HepG2 (cell line): ENCODE measurements around the gene IQCN. TPM values are rescaled to one million over a fixed set of nuclear protein-coding genes. Genes with fewer than 3 reads are reported as not detected.
A peak's percentile ranks its signal among the peaks of the same experiment; 100 is the strongest.

ENCODE experiments used
- GPN1 ChIP-seq: sonication (generic); formaldehyde crosslinking; IDR thresholded peaks from 2 replicates; pipeline ENCODE4 v1.5.1; 2020; ENCODE audit warnings: missing genetic modification reagents, borderline replicate concordance
- MIXL1 ChIP-seq: IDR thresholded peaks from 2 replicates; pipeline ENCODE4 v1.6.1; 2016
- NR2C2 ChIP-seq: sonication (generic); formaldehyde crosslinking; IDR thresholded peaks from 2 replicates; pipeline ENCODE4 v1.4.0; 2020; ENCODE audit warnings: missing genetic modification reagents, mild to moderate bottlenecking, moderate library complexity, borderline replicate concordance
- PRMT3 ChIP-seq: sonication (generic); formaldehyde crosslinking; IDR thresholded peaks from 2 replicates; pipeline ENCODE4 v1.8.1; 2022; ENCODE audit warnings: low read depth, mild to moderate bottlenecking, moderate library complexity, missing genetic modification reagents, borderline replicate concordance
- SOX5 ChIP-seq: IDR thresholded peaks from 2 replicates; pipeline ENCODE4 v1.6.1; 2016; ENCODE audit warnings: borderline replicate concordance
- SSRP1 ChIP-seq: IDR thresholded peaks from 2 replicates; pipeline ENCODE4 v1.6.1; 2016; ENCODE audit warnings: control low read depth
- SYNCRIP ChIP-seq: fragments of 200-400 bp; formaldehyde crosslinking; IDR thresholded peaks from 2 replicates; pipeline ENCODE4 v1.6.1; 2018; ENCODE audit warnings: mild to moderate bottlenecking, low read depth, low read length; ENCODE audit not compliant: insufficient read depth
- TEAD3 ChIP-seq: optimal IDR thresholded peaks from 2 replicates; pipeline ENCODE3; 2016; ENCODE audit warnings: borderline replicate concordance
- THAP11 ChIP-seq: IDR thresholded peaks from 2 replicates; pipeline ENCODE4 v1.6.1; 2016; ENCODE audit warnings: missing biosample characterization, missing genetic modification reagents
- ZNF383 ChIP-seq: sonication (generic); formaldehyde crosslinking; IDR thresholded peaks from 2 replicates; pipeline ENCODE4 v1.4.0; 2020; ENCODE audit warnings: missing genetic modification reagents, mild to moderate bottlenecking, borderline replicate concordance
- ZNF629 ChIP-seq: sonication (generic); formaldehyde crosslinking; conservative IDR thresholded peaks from 2 replicates; pipeline ENCODE4 v1.5.0; 2020; ENCODE audit warnings: missing genetic modification reagents
- polyA plus RNA-seq, 8 experiments: library from polyadenylated mRNA; depleted of rRNA in 3 of 8; stranded (reverse) in 7 of 8; unstranded in 1 of 8; fragments of >200 nt; fragmentation: Illumina TruSeq in 4 of 8; extraction: Trizol in 4 of 8; gene quantifications; 2 replicates each; pipeline versions ENCODE4 v1.2.1 to v1.2.3, GENCODE V29; 2011 to 2016; ENCODE audit warnings: low read depth in 4 of 8, missing spikeins in 1 of 8, mixed read lengths in 1 of 8; ENCODE audit not compliant: insufficient read depth in 1 of 8
- total RNA-seq, 5 experiments: library from RNA; depleted of rRNA; stranded (reverse); fragments of >200 nt; fragmentation: Illumina TruSeq; extraction: Trizol; gene quantifications; 2 replicates each; pipeline ENCODE4 v1.2.3, GENCODE V29; 2016; ENCODE audit warnings: low read depth in 1 of 5
- TF ChIP-seq, protein P1 (sequence below): sonication (generic); formaldehyde crosslinking; IDR thresholded peaks from 2 replicates; pipeline ENCODE4 v1.5.1; 2020; ENCODE audit warnings: mild to moderate bottlenecking, missing genetic modification reagents, moderate library complexity
- TF ChIP-seq, protein P2 (sequence below): sonication (generic); formaldehyde crosslinking; IDR thresholded peaks from 2 replicates; pipeline ENCODE4 v1.4.0; 2020; ENCODE audit warnings: mild to moderate bottlenecking, low read depth, missing genetic modification reagents
- TF ChIP-seq, protein P3 (sequence below): IDR thresholded peaks from 2 replicates; pipeline ENCODE4 v1.6.1; 2016; ENCODE audit warnings: missing genetic modification reagents, missing compliant biosample characterization
- TF ChIP-seq, protein P4 (sequence below), 2 experiments: sonication (generic) in 1 of 2; formaldehyde crosslinking in 1 of 2; IDR thresholded peaks; 2 replicates each; pipeline versions ENCODE4 v1.4.0 to v1.6.1; 2018 to 2020; ENCODE audit warnings: missing genetic modification reagents in 2 of 2, borderline replicate concordance in 1 of 2, low read depth in 1 of 2, mild to moderate bottlenecking in 1 of 2, missing biosample characterization in 1 of 2
- TF ChIP-seq, protein P5 (sequence below): sonication (generic); formaldehyde crosslinking; IDR thresholded peaks from 2 replicates; pipeline ENCODE4 v1.4.0; 2020; ENCODE audit warnings: missing genetic modification reagents, borderline replicate concordance

Gene IQCN
- total and polyA plus RNA-seq, 2 of the 13 experiments (the other 11 are each of a cell fraction or from before 2014, with no cell fraction given): 0.04 to 0.18 TPM

DNA sequence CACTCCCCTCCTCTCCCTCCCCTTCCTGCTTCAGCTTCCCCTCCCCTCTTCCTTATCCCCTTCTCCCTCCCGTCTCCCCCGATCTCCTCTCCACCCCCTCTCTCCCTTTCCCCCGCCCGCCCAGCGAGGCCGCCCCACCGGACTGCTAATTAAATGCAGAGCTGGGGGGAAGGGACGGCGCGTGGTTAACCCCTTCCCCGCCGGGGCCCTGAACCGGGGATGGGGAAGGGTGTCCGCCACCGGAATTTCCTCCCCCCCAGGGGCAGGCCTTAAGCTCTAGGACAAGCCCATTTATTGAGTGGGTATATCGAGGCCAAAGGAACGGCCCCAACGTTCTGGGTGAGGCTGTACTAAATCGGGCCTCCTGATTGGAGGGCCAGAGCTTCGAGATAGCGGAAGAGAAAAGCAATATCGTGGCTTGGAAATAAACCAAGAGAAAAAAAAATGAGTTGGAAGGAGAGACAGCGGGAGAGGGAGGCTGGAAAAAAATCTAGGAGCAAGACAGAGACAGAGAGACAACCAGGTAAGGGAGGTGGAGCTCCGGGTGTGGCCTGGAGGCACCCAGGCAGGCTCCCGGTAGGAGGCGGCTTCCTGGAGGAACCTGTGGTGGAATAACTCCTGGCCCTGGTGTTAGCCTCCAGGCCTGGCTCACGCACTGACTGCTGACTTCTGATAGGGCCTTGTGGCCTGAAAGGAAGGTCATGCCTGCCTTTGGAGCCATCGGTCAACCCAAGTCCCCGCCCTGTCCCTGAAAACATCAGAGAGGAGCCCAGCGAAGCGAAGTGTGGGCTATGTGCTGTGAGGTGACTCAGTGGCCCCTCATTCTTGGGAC is 18.8 kb upstream of the IQCN start (continued):
- 0 out of 2 replicates have a peak, but pooled peaks have one; percentile 11 for TF ChIP-seq NR2C2 (CRISPR knock-in tag)
- no peak for TF ChIP-seq PRMT3 (CRISPR knock-in tag)
- TF ChIP-seq, protein P1, sequence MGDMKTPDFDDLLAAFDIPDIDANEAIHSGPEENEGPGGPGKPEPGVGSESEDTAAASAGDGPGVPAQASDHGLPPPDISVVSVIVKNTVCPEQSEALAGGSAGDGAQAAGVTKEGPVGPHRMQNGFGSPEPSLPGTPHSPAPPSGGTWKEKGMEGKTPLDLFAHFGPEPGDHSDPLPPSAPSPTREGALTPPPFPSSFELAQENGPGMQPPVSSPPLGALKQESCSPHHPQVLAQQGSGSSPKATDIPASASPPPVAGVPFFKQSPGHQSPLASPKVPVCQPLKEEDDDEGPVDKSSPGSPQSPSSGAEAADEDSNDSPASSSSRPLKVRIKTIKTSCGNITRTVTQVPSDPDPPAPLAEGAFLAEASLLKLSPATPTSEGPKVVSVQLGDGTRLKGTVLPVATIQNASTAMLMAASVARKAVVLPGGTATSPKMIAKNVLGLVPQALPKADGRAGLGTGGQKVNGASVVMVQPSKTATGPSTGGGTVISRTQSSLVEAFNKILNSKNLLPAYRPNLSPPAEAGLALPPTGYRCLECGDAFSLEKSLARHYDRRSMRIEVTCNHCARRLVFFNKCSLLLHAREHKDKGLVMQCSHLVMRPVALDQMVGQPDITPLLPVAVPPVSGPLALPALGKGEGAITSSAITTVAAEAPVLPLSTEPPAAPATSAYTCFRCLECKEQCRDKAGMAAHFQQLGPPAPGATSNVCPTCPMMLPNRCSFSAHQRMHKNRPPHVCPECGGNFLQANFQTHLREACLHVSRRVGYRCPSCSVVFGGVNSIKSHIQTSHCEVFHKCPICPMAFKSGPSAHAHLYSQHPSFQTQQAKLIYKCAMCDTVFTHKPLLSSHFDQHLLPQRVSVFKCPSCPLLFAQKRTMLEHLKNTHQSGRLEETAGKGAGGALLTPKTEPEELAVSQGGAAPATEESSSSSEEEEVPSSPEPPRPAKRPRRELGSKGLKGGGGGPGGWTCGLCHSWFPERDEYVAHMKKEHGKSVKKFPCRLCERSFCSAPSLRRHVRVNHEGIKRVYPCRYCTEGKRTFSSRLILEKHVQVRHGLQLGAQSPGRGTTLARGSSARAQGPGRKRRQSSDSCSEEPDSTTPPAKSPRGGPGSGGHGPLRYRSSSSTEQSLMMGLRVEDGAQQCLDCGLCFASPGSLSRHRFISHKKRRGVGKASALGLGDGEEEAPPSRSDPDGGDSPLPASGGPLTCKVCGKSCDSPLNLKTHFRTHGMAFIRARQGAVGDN (CRISPR knock-in tag): peak; percentile 79
- TF ChIP-seq ZNF629 (CRISPR knock-in tag): peak; percentile 93
- TF ChIP-seq ZNF383: no peak
- no peak for TF ChIP-seq TEAD3
- TF ChIP-seq, protein P2, sequence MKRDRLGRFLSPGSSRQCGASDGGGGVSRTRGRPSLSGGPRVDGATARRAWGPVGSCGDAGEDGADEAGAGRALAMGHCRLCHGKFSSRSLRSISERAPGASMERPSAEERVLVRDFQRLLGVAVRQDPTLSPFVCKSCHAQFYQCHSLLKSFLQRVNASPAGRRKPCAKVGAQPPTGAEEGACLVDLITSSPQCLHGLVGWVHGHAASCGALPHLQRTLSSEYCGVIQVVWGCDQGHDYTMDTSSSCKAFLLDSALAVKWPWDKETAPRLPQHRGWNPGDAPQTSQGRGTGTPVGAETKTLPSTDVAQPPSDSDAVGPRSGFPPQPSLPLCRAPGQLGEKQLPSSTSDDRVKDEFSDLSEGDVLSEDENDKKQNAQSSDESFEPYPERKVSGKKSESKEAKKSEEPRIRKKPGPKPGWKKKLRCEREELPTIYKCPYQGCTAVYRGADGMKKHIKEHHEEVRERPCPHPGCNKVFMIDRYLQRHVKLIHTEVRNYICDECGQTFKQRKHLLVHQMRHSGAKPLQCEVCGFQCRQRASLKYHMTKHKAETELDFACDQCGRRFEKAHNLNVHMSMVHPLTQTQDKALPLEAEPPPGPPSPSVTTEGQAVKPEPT (CRISPR knock-in tag): no peak
- TF ChIP-seq SOX5 (CRISPR knock-in tag): no peak
- peak; percentile 60; the same call in 1 of the 2 replicates for TF ChIP-seq MIXL1 (CRISPR knock-in tag)
- no peak for TF ChIP-seq SYNCRIP
- TF ChIP-seq THAP11: no peak
- TF ChIP-seq, protein P3, sequence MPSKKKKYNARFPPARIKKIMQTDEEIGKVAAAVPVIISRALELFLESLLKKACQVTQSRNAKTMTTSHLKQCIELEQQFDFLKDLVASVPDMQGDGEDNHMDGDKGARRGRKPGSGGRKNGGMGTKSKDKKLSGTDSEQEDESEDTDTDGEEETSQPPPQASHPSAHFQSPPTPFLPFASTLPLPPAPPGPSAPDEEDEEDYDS (CRISPR knock-in tag): peak; percentile 49; the same call in 1 of the 2 replicates
- TF ChIP-seq SSRP1 (CRISPR knock-in tag): peak; percentile 29; the same call in 1 of the 2 replicates
- TF ChIP-seq, protein P4, sequence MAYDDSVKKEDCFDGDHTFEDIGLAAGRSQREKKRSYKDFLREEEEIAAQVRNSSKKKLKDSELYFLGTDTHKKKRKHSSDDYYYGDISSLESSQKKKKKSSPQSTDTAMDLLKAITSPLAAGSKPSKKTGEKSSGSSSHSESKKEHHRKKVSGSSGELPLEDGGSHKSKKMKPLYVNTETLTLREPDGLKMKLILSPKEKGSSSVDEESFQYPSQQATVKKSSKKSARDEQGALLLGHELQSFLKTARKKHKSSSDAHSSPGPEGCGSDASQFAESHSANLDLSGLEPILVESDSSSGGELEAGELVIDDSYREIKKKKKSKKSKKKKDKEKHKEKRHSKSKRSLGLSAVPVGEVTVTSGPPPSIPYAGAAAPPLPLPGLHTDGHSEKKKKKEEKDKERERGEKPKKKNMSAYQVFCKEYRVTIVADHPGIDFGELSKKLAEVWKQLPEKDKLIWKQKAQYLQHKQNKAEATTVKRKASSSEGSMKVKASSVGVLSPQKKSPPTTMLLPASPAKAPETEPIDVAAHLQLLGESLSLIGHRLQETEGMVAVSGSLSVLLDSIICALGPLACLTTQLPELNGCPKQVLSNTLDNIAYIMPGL (CRISPR knock-in tag; IDR thresholded peaks at IDR 0.05; ENCODE audit: borderline replicate concordance in 1 of 2, low read depth in 1 of 2): peak in 1 of 2 experiments; percentile 27; a peak in 1 of 4 replicates
- TF ChIP-seq GPN1 (CRISPR knock-in tag): no peak
- TF ChIP-seq, protein P5, sequence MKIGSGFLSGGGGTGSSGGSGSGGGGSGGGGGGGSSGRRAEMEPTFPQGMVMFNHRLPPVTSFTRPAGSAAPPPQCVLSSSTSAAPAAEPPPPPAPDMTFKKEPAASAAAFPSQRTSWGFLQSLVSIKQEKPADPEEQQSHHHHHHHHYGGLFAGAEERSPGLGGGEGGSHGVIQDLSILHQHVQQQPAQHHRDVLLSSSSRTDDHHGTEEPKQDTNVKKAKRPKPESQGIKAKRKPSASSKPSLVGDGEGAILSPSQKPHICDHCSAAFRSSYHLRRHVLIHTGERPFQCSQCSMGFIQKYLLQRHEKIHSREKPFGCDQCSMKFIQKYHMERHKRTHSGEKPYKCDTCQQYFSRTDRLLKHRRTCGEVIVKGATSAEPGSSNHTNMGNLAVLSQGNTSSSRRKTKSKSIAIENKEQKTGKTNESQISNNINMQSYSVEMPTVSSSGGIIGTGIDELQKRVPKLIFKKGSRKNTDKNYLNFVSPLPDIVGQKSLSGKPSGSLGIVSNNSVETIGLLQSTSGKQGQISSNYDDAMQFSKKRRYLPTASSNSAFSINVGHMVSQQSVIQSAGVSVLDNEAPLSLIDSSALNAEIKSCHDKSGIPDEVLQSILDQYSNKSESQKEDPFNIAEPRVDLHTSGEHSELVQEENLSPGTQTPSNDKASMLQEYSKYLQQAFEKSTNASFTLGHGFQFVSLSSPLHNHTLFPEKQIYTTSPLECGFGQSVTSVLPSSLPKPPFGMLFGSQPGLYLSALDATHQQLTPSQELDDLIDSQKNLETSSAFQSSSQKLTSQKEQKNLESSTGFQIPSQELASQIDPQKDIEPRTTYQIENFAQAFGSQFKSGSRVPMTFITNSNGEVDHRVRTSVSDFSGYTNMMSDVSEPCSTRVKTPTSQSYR (CRISPR knock-in tag): peak; percentile 72
